ENCODE results near the gene FOXP1.

Gene FOXP1

GRCh38 chr3:71050166-71050537, 533.4 kb downstream of the FOXP1 start:
- Mint-ChIP-seq H3K4me3 (no peak overlapping the region), H3K27ac (peak overlapping the region; percentile 62), H3K9me3 (no peaks in the 10 kb centered on the region), H3K4me1 (peaks cover 99% of the 10 kb centered on the region), H3K36me3 (peaks cover 90% of the 10 kb centered on the region), H3K27me3 (no peaks in the 10 kb centered on the region)
- no peak for ATAC-seq

DNA sequence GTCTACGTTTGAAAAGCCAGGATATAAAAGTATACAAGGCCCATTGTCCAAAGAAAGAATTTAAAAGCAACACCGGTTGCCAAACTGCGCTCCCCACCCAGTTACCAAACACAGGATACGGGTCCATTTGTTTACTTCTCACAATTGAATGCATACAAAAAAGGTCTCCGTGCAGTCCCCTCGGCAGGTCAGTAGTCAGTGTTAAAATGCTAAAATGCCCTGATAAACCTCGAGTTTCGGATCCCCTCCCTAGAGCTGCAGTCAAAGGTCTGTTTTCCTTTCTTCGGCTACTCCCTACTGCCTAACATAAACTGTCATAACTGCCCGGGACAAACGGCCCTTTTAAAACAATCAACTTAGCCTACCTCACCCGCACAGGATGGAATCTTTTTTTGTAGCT, 534.6 kb downstream of the FOXP1 start:
- Mint-ChIP-seq H3K36me3 (peaks cover 82% of the 10 kb centered on the region), H3K9me3 (no peaks in the 10 kb centered on the region), H3K27me3 (no peaks in the 10 kb centered on the region), H3K4me1 (peaks cover 95% of the 10 kb centered on the region), H3K4me3 (no peak overlapping the region), H3K27ac (peak overlapping the region; percentile 69)
- no peak for ATAC-seq

- Mint-ChIP-seq H3K36me3 (peaks cover 74% of the 10 kb centered on the region), H3K4me3 (no peak overlapping the region), H3K27ac (peak overlapping the region; percentile 86), H3K27me3 (no peaks in the 10 kb centered on the region), H3K9me3 (no peaks in the 10 kb centered on the region), H3K4me1 (peaks cover 86% of the 10 kb centered on the region)
- ATAC-seq: no peak
These were observed 535.7 kb downstream of the FOXP1 start for GRCh38 chr3:71047616-71048531.

- ATAC-seq: no peak
- H3K9me3 Mint-ChIP-seq: no peaks in the 10 kb centered on the region
- no peaks in the 10 kb centered on the region for H3K27me3 Mint-ChIP-seq
- H3K4me1 Mint-ChIP-seq: peaks cover 81% of the 10 kb centered on the region
- peak overlapping the region; percentile 86 for H3K27ac Mint-ChIP-seq
- no peak overlapping the region for H3K4me3 Mint-ChIP-seq
- H3K36me3 Mint-ChIP-seq: peaks cover 71% of the 10 kb centered on the region
These were observed 536.7 kb downstream of the FOXP1 start for GRCh38 chr3:71046791-71047190.

DNA sequence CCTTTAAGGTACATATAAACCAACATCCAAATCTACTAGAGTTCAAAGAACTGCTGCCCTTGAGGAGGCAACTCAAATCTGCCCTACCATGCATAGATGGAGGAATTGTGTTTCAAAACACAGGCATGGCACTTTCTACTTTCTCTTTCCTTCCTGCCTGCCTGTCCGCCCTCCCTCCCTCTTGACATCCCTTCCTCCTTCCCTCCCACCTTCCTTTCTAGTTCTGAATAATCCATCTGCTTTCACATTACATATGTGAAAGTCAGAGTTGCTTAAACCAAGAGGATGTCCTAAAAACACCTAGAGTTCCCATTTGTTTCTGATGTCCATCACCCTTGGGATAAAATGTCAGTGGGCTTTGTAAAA, 537.6 kb downstream of the FOXP1 start:
- ATAC-seq: peak; percentile 83
- peak overlapping the region; percentile 50 for H3K4me3 Mint-ChIP-seq
- peaks cover 69% of the 10 kb centered on the region for H3K36me3 Mint-ChIP-seq
- peak overlapping the region; percentile 86 for H3K27ac Mint-ChIP-seq
- H3K27me3 Mint-ChIP-seq: no peaks in the 10 kb centered on the region
- no peaks in the 10 kb centered on the region for H3K9me3 Mint-ChIP-seq
- peaks cover 72% of the 10 kb centered on the region for H3K4me1 Mint-ChIP-seq

- H3K27ac Mint-ChIP-seq: peak overlapping the region; percentile 86
- no peaks in the 10 kb centered on the region for H3K9me3 Mint-ChIP-seq
- no peak overlapping the region for H3K4me3 Mint-ChIP-seq
- H3K27me3 Mint-ChIP-seq: no peaks in the 10 kb centered on the region
- peaks cover 66% of the 10 kb centered on the region for H3K4me1 Mint-ChIP-seq
- peak; percentile 65 for ATAC-seq
- H3K36me3 Mint-ChIP-seq: peaks cover 69% of the 10 kb centered on the region
These were observed 538.2 kb downstream of the FOXP1 start for GRCh38 chr3:71045212-71045916.

DNA sequence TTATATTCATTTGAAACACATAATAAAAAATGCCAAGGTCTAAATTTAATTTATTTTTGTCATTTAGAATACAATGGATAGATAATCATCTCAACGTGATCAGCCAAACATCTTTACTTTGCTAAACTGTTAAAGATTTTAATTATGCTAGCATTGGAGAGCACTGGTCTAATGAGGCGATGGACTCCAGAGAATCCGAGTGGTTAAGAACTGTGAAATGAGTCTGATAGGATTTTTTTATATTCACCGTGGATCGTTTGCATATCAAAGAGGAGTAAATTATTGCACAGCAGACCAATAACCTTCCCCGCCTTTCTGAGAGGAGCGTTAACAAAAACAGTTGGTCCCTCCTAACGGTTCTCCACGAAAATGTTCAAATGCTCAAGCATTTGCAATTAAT, 540.8 kb downstream of the FOXP1 start:
- Mint-ChIP-seq H3K9me3 (no peaks in the 10 kb centered on the region), H3K4me1 (peaks cover 47% of the 10 kb centered on the region), H3K27ac (no peak overlapping the region), H3K27me3 (no peaks in the 10 kb centered on the region), H3K4me3 (no peak overlapping the region), H3K36me3 (peaks cover 70% of the 10 kb centered on the region)
- ATAC-seq: no peak

DNA sequence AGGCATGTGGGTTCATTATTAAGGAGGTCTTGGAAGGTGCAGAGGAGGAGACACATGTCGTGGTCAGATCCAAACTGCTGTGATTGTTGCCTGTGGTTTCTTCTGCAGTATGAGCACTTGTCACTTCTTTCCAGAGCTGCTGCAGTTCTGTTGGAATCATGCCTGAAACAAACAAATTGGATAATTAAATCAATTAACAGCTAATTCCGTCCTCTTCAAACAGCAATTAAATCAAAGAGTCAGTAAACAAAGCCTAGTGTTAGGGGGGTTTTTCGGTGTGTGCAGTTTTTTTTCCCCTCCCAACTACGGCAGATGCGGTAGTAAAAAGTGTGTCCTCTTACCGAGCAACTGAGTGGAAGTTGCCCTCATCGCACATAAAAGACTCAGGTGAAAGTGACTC, 542.2 kb downstream of the FOXP1 start:
- Mint-ChIP-seq H3K36me3 (peaks cover 68% of the 10 kb centered on the region), H3K27ac (peak overlapping the region; percentile 31), H3K4me1 (peaks cover 36% of the 10 kb centered on the region), H3K9me3 (no peaks in the 10 kb centered on the region), H3K27me3 (no peaks in the 10 kb centered on the region), H3K4me3 (no peak overlapping the region)
- ATAC-seq: no peak

DNA sequence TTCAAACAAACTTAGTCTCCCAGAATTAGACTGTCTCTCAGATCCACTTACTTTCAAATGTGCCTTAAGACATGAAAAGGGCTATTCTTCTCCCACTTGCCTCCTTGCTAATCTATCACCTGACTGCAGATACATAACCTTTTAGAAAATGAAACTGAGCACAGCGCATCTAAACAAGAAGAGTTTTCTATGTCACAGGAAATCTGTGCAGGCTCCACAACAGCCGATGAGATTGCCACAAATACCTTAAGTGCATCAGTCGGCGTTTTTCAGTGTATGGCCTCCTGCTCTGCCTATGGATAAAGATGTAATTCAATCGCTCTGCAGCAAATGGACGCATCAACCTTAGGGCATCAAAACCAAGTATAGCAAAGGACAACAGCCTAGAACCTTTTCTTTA, 544.2 kb downstream of the FOXP1 start:
- no peak for ATAC-seq
- Mint-ChIP-seq H3K27me3 (no peaks in the 10 kb centered on the region), H3K9me3 (no peaks in the 10 kb centered on the region), H3K36me3 (peaks cover 74% of the 10 kb centered on the region), H3K4me3 (no peak overlapping the region), H3K4me1 (peaks cover 37% of the 10 kb centered on the region), H3K27ac (peak overlapping the region; percentile 14)

GRCh38 chr3:71037775-71038174, 545.8 kb downstream of the FOXP1 start:
- Mint-ChIP-seq H3K36me3 (peaks cover 84% of the 10 kb centered on the region), H3K4me1 (peaks cover 47% of the 10 kb centered on the region)

DNA sequence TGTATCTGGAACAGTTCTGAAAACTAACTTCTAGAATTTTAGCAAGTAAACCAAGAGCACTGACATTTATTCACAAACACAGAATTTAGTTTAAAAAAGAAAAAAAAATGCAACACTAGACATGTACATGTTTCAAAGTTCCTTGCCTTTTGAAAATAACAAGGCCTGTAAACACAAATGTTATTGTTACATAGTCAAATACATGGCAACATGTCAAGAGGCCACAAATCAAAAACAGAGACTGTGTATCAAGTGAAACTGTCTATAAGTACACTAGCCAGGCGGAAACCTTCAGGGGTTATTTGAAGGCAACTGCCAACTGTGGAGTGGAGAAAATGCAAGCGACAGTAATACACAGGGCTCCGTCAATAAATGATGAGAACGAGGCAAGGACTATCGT, 547.6 kb downstream of the FOXP1 start:
- H3K27me3 Mint-ChIP-seq: no peaks in the 10 kb centered on the region
- H3K9me3 Mint-ChIP-seq: no peaks in the 10 kb centered on the region
- no peak for ATAC-seq
- H3K27ac Mint-ChIP-seq: peak overlapping the region; percentile 32
- no peak overlapping the region for H3K4me3 Mint-ChIP-seq
- H3K4me1 Mint-ChIP-seq: peaks cover 59% of the 10 kb centered on the region
- H3K36me3 Mint-ChIP-seq: peaks cover 86% of the 10 kb centered on the region

More at GRCh38 chr3:71037775-71038174, 545.8 kb downstream of the FOXP1 start:
- Mint-ChIP-seq H3K9me3 (no peaks in the 10 kb centered on the region), H3K27ac (peak overlapping the region; percentile 41), H3K4me3 (no peak overlapping the region), H3K27me3 (no peaks in the 10 kb centered on the region)
- no peak for ATAC-seq

GRCh38 chr3:71035314-71035713, 548.2 kb downstream of the FOXP1 start:
- Mint-ChIP-seq H3K27ac (peak overlapping the region; percentile 32), H3K9me3 (no peaks in the 10 kb centered on the region), H3K4me3 (no peak overlapping the region), H3K27me3 (no peaks in the 10 kb centered on the region), H3K36me3 (peaks cover 86% of the 10 kb centered on the region), H3K4me1 (peaks cover 65% of the 10 kb centered on the region)
- ATAC-seq: no peak

- no peaks in the 10 kb centered on the region for H3K9me3 Mint-ChIP-seq
- H3K27ac Mint-ChIP-seq: peak overlapping the region; percentile 80
- peaks cover 77% of the 10 kb centered on the region for H3K4me1 Mint-ChIP-seq
- H3K27me3 Mint-ChIP-seq: no peaks in the 10 kb centered on the region
- H3K36me3 Mint-ChIP-seq: peaks cover 83% of the 10 kb centered on the region
- H3K4me3 Mint-ChIP-seq: no peak overlapping the region
- no peak for ATAC-seq
These were observed 549.8 kb downstream of the FOXP1 start for GRCh38 chr3:71033681-71034220.

GRCh38 chr3:71031914-71032521, 551.5 kb downstream of the FOXP1 start:
- H3K36me3 Mint-ChIP-seq: peaks cover 80% of the 10 kb centered on the region

GRCh38 chr3:71031181-71031580, 552.3 kb downstream of the FOXP1 start:
- no peak overlapping the region for H3K4me3 Mint-ChIP-seq
- no peaks in the 10 kb centered on the region for H3K27me3 Mint-ChIP-seq
- no peaks in the 10 kb centered on the region for H3K9me3 Mint-ChIP-seq
- peaks cover 82% of the 10 kb centered on the region for H3K36me3 Mint-ChIP-seq
- H3K27ac Mint-ChIP-seq: peak overlapping the region; percentile 80
- H3K4me1 Mint-ChIP-seq: peaks cover 86% of the 10 kb centered on the region
- ATAC-seq: no peak

More at GRCh38 chr3:71031914-71032521, 551.5 kb downstream of the FOXP1 start:
- ATAC-seq: peak; percentile 97
- peaks cover 80% of the 10 kb centered on the region for H3K4me1 Mint-ChIP-seq
- H3K27me3 Mint-ChIP-seq: no peaks in the 10 kb centered on the region
- no peaks in the 10 kb centered on the region for H3K9me3 Mint-ChIP-seq
- peak overlapping the region; percentile 48 for H3K4me3 Mint-ChIP-seq
- H3K27ac Mint-ChIP-seq: peak overlapping the region; percentile 80

Data from stimulated activated memory B cell treated with anti-CD40 and anti-IgM and Interleukin-4, amounts not matched to agents 10 μg/mL and 1 μg/mL and 100 μg/mL, for 72 hours (primary cell).